Measurements from ENCODE around the gene CFAP77.

CFAP77 gene

DNA sequence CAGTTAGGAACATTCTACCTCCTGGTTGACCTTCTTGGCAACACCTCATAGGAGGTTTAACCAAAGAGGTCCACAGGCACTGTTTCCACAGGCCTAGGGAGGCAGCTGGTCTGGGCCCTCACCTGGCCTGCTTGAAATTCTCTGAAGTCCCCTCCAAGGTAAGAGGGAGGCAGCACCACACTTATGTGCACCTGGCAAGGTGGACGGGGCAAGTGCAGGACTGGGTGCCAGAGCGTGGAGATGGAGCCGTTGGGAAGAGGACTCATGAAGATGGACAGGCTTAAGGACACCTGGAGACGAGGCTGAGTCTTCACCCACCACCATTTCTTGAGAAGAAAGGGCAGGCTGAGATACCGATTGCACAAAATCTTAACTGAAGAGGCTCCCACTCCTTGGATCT lies 165.8 kb downstream of the CFAP77 start:
- Histone ChIP-seq H3K56ac (ENCODE audit: low read length) (no peak overlapping the region), H3K4me1 (ENCODE audit: control insufficient read depth, low read depth, low read length) (no peaks in the 10 kb centered on the region), H2BK120ac (ENCODE audit: low read depth, low read length) (no peak overlapping the region), H4K8ac (ENCODE audit: low read depth, low read length) (no peak overlapping the region), H3K18ac (ENCODE audit: low read length) (no peak overlapping the region), H3K4me3 (ENCODE audit: low read length) (no peak overlapping the region), H3K23ac (ENCODE audit: low read length) (no peak overlapping the region), H3K27me3 (ENCODE audit: insufficient read depth, low read length, poor library complexity) (peaks cover 35% of the 10 kb centered on the region), H3K4me2 (ENCODE audit: low read length) (no peak overlapping the region), H2BK5ac (ENCODE audit: low read length) (no peak overlapping the region), H2AK5ac (ENCODE audit: low read length) (no peak overlapping the region), H3K4ac (ENCODE audit: low read depth, low read length) (no peak overlapping the region), H3K9ac (ENCODE audit: low read length) (no peak overlapping the region), H3K79me2 (ENCODE audit: control insufficient read depth, insufficient read depth, low read length) (no peaks in the 10 kb centered on the region), H3K79me1 (ENCODE audit: low read length) (no peaks in the 10 kb centered on the region), H4K5ac (ENCODE audit: low read length) (no peak overlapping the region), H3K36me3 (ENCODE audit: control insufficient read depth, insufficient read depth, low read length) (no peaks in the 10 kb centered on the region), H2BK15ac (replicated peaks; ENCODE audit: low read depth) (no peak overlapping the region), H3K27ac (ENCODE audit: low read depth, low read length) (no peak overlapping the region)
- WGBS (ENCODE audit: extremely low coverage, insufficient coverage, low lambda C conversion rate), result no CpG with 5 or more reads among the region's 5 CpGs
- no peak for DNase-seq

DNA sequence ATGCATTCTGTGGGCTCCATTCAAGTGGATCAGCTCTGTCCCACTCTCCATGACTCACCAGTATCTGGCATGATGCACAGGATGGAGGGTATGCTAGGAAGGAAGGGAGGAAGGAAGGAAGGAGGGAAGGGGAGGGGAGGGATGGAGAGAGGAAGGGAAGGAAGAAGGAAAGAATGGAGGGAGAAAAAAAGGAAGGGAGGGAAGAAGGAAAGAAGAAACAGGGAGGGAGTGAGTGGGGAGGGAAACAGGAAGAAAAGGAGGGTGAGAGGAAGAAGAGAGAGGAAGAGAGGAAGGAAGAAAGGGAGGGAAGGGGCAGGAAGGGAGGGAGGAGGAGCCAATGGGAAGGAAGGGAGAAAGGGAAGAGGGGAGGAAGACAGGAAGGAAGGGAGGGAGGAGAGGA lies 167.1 kb downstream of the CFAP77 start:
- Histone ChIP-seq H4K5ac (ENCODE audit: low read length) (no peak overlapping the region), H2BK120ac (ENCODE audit: low read depth, low read length) (no peak overlapping the region)

DNA sequence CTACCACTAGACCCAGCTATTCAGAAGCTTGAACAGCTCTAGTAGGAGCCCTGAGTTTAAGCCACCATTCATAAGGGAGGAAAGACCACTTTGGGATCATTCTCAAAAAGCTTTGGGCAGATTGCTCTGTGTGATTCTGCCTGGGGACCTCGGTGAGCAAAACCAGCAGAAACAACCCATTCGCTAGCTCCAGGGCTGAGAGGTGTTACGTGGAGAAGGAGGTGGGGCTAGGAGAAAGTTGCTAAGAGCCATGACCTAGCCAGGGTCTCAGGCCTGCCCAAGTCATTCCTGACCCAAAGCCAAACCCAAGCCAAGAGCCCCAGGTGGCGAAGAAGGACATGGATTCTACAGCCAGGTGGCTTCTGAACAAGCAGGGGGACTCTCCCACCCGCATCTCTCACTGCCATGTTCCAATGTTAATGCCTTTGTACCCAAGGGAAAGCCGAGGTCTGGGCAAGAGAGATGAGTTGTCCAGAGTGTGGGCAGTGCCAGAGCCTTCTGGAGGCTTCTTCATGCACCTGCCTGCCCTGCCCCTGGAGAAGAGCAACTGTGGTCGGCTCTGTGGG lies 168.4 kb downstream of the CFAP77 start:
- Histone ChIP-seq H2AK5ac (ENCODE audit: low read length) (no peak overlapping the region), H3K9ac (ENCODE audit: low read length) (no peak overlapping the region), H3K4me2 (ENCODE audit: low read length) (no peak overlapping the region), H4K8ac (ENCODE audit: low read depth, low read length) (no peak overlapping the region), H2BK120ac (ENCODE audit: low read depth, low read length) (no peak overlapping the region), H4K5ac (ENCODE audit: low read length) (no peak overlapping the region), H3K4me3 (ENCODE audit: low read length) (no peak overlapping the region), H3K27me3 (ENCODE audit: insufficient read depth, low read length, poor library complexity) (peaks cover 54% of the 10 kb centered on the region), H3K23ac (ENCODE audit: low read length) (no peak overlapping the region), H2BK5ac (ENCODE audit: low read length) (no peak overlapping the region), H3K56ac (ENCODE audit: low read length) (no peak overlapping the region), H3K27ac (ENCODE audit: low read depth, low read length) (no peak overlapping the region), H3K36me3 (ENCODE audit: control insufficient read depth, insufficient read depth, low read length) (no peaks in the 10 kb centered on the region), H3K4ac (ENCODE audit: low read depth, low read length) (no peak overlapping the region), H3K79me2 (ENCODE audit: control insufficient read depth, insufficient read depth, low read length) (no peaks in the 10 kb centered on the region), H2BK15ac (replicated peaks; ENCODE audit: low read depth) (no peak overlapping the region), H3K4me1 (ENCODE audit: control insufficient read depth, low read depth, low read length) (no peaks in the 10 kb centered on the region), H3K79me1 (ENCODE audit: low read length) (no peaks in the 10 kb centered on the region), H3K18ac (ENCODE audit: low read length) (no peak overlapping the region)
- WGBS (ENCODE audit: extremely low coverage, insufficient coverage, low lambda C conversion rate), result no CpG with 5 or more reads among the region's 7 CpGs
- no peak for DNase-seq

More for the DNA sequence above, 167.1 kb downstream of the CFAP77 start:
- no peak overlapping the region for H4K8ac ChIP-seq (ENCODE audit: low read depth, low read length)
- no peak overlapping the region for H3K9ac ChIP-seq (ENCODE audit: low read length)
- no peak for DNase-seq
- H3K27me3 ChIP-seq (ENCODE audit: insufficient read depth, low read length, poor library complexity), result peaks cover 46% of the 10 kb centered on the region
- no peaks in the 10 kb centered on the region for H3K4me1 ChIP-seq (ENCODE audit: control insufficient read depth, low read depth, low read length)
- no peak overlapping the region for H2BK15ac ChIP-seq (replicated peaks; ENCODE audit: low read depth)
- H3K18ac ChIP-seq (ENCODE audit: low read length), result no peak overlapping the region
- no peak overlapping the region for H3K4me3 ChIP-seq (ENCODE audit: low read length)
- H3K4ac ChIP-seq (ENCODE audit: low read depth, low read length), result no peak overlapping the region
- no peak overlapping the region for H3K23ac ChIP-seq (ENCODE audit: low read length)
- H3K36me3 ChIP-seq (ENCODE audit: control insufficient read depth, insufficient read depth, low read length), result no peaks in the 10 kb centered on the region
- H3K56ac ChIP-seq (ENCODE audit: low read length), result no peak overlapping the region
- H2AK5ac ChIP-seq (ENCODE audit: low read length), result no peak overlapping the region
- no peak overlapping the region for H2BK5ac ChIP-seq (ENCODE audit: low read length)
- no peak overlapping the region for H3K27ac ChIP-seq (ENCODE audit: low read depth, low read length)
- H3K4me2 ChIP-seq (ENCODE audit: low read length), result no peak overlapping the region
- H3K79me2 ChIP-seq (ENCODE audit: control insufficient read depth, insufficient read depth, low read length), result no peaks in the 10 kb centered on the region
- H3K79me1 ChIP-seq (ENCODE audit: low read length), result no peaks in the 10 kb centered on the region

DNA sequence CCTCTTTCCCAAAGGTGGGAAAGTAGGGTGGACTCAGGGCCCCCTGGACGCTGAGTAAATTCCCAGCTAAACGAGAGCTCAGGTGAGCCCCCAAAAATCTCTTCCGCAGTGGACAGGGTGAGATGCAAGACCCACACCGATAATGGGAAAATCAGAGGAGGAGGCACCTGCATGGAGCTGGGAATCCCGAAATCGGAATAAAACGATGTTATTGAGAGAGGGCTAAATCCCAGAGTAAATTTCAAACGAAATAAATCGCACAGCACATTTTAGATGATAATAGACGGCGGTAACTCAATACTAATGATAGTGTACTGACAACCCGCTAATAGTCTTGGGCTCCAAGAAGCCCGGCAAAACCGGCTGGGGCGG lies 169.4 kb downstream of the CFAP77 start:
- Histone ChIP-seq H3K9ac (ENCODE audit: low read length) (no peak overlapping the region), H2AK5ac (ENCODE audit: low read length) (no peak overlapping the region), H3K27ac (ENCODE audit: low read depth, low read length) (no peak overlapping the region), H4K8ac (ENCODE audit: low read depth, low read length) (no peak overlapping the region), H3K36me3 (ENCODE audit: control insufficient read depth, insufficient read depth, low read length) (no peaks in the 10 kb centered on the region), H3K18ac (ENCODE audit: low read length) (no peak overlapping the region), H2BK15ac (replicated peaks; ENCODE audit: low read depth) (no peak overlapping the region), H2BK5ac (ENCODE audit: low read length) (no peak overlapping the region), H3K79me1 (ENCODE audit: low read length) (no peaks in the 10 kb centered on the region), H4K5ac (ENCODE audit: low read length) (no peak overlapping the region), H3K79me2 (ENCODE audit: control insufficient read depth, insufficient read depth, low read length) (no peaks in the 10 kb centered on the region), H3K23ac (ENCODE audit: low read length) (no peak overlapping the region), H3K56ac (ENCODE audit: low read length) (no peak overlapping the region), H3K27me3 (ENCODE audit: insufficient read depth, low read length, poor library complexity) (peaks cover 63% of the 10 kb centered on the region), H3K4me3 (ENCODE audit: low read length) (no peak overlapping the region), H3K4me2 (ENCODE audit: low read length) (no peak overlapping the region), H3K4me1 (ENCODE audit: control insufficient read depth, low read depth, low read length) (no peaks in the 10 kb centered on the region), H3K4ac (ENCODE audit: low read depth, low read length) (no peak overlapping the region), H2BK120ac (ENCODE audit: low read depth, low read length) (no peak overlapping the region)
- no peak for DNase-seq
- no CpG with 5 or more reads among the region's 15 CpGs for WGBS (ENCODE audit: extremely low coverage, insufficient coverage, low lambda C conversion rate)

DNA sequence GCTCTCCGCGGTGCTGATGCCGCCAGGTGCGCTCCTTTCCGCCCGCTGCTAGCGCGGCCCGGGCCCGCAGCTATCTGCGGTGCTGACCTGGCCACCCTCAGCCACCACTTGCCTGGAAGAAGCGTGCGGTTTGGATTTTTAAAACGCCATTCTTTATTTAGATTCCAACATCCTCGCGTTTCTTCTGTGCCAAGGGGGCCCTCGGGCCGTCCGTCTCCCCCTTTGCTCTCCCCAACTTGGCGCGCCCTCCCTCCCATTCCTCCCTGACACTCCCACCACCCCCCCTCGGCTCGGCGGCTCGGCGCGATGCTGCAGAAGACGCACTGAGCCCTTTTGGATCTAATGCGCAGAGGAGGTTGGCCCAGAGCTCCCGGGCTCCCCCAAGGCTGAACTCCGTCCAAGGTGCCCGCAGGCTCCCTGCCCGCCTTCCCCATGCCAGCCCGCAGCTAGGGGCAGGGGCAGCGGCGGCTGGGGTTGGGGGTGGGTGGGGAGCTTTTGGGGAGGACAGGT lies 172.3 kb downstream of the CFAP77 start, which contains the start of gene BARHL1:
TSS of gene BARHL1 (plus strand) at position 331 of the 510 bp plus-strand sequence. CDS start 192 bp downstream, outside the sequence.
- Histone ChIP-seq H4K8ac (ENCODE audit: low read depth, low read length) (no peak within 1 kb of the TSS), H3K4me1 (ENCODE audit: control insufficient read depth, low read depth, low read length) (no peaks in the 10 kb centered on the region), H3K4me2 (ENCODE audit: low read length) (no peak within 1 kb of the TSS), H3K23ac (ENCODE audit: low read length) (no peak within 1 kb of the TSS), H3K36me3 (ENCODE audit: control insufficient read depth, insufficient read depth, low read length) (no peaks in the 10 kb centered on the region), H3K9ac (ENCODE audit: low read length) (no peak within 1 kb of the TSS), H3K79me2 (ENCODE audit: control insufficient read depth, insufficient read depth, low read length) (no peaks in the 10 kb centered on the region), H2AK5ac (ENCODE audit: low read length) (no peak within 1 kb of the TSS), H3K56ac (ENCODE audit: low read length) (no peak within 1 kb of the TSS), H2BK15ac (replicated peaks; ENCODE audit: low read depth) (no peak within 1 kb of the TSS), H4K5ac (ENCODE audit: low read length) (no peak within 1 kb of the TSS), H3K27ac (ENCODE audit: low read depth, low read length) (no peak within 1 kb of the TSS), H3K4ac (ENCODE audit: low read depth, low read length) (no peak within 1 kb of the TSS), H3K4me3 (ENCODE audit: low read length) (no peak within 1 kb of the TSS), H2BK5ac (ENCODE audit: low read length) (no peak within 1 kb of the TSS), H3K79me1 (ENCODE audit: low read length) (no peaks in the 10 kb centered on the region), H2BK120ac (ENCODE audit: low read depth, low read length) (no peak within 1 kb of the TSS), H3K18ac (ENCODE audit: low read length) (no peak within 1 kb of the TSS), H3K27me3 (ENCODE audit: insufficient read depth, low read length, poor library complexity) (peaks cover 89% of the 10 kb centered on the region)
- no peak for DNase-seq
- WGBS (ENCODE audit: extremely low coverage, insufficient coverage, low lambda C conversion rate), result no CpG with 5 or more reads among the region's 36 CpGs
